GM19463 (cell line): ENCODE results near the gene EFCAB12.
"Not testable (repeated sequence)": the region's sequence is repeated elsewhere in the genome, so short reads cannot be mapped to it uniquely, and the experiment has no call there.

Experiments used
- ATAC-seq: cut with Tn5 transposase; IDR thresholded peaks from one replicate; pipeline ENCODE4 v1.9.1; 2021; ENCODE audit warnings: mild to moderate bottlenecking, moderate library complexity; ENCODE audit not compliant: unreplicated experiment

The EFCAB12 gene

GRCh38 chr3:129399145-129399894 lies 29.1 kb downstream of the EFCAB12 start:
- peak; percentile 87 for ATAC-seq

DNA sequence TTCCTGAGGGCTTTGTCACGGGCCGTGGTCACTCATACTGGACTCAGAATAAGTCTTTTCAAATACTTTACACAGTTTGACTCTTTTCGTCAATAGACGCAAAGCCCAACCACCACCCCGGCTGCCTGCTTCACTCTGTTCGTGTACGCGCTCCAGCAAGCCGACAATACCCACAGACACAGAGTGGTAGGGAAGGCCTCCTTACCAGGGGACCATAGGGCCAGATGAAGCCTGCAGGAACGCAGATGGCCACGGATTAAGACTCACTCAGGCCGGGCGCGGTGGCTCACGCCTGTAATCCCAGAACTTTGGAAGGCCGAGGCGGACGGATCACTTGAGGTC lies 29.7 kb downstream of the EFCAB12 start:
- ATAC-seq: peak; percentile 11

GRCh38 chr3:129393760-129394564 lies 34.5 kb downstream of the EFCAB12 start:
- not testable (repeated sequence) for ATAC-seq

- no peak for ATAC-seq
Observed at GRCh38 chr3:129393271-129393670, 35.2 kb downstream of the EFCAB12 start.

DNA sequence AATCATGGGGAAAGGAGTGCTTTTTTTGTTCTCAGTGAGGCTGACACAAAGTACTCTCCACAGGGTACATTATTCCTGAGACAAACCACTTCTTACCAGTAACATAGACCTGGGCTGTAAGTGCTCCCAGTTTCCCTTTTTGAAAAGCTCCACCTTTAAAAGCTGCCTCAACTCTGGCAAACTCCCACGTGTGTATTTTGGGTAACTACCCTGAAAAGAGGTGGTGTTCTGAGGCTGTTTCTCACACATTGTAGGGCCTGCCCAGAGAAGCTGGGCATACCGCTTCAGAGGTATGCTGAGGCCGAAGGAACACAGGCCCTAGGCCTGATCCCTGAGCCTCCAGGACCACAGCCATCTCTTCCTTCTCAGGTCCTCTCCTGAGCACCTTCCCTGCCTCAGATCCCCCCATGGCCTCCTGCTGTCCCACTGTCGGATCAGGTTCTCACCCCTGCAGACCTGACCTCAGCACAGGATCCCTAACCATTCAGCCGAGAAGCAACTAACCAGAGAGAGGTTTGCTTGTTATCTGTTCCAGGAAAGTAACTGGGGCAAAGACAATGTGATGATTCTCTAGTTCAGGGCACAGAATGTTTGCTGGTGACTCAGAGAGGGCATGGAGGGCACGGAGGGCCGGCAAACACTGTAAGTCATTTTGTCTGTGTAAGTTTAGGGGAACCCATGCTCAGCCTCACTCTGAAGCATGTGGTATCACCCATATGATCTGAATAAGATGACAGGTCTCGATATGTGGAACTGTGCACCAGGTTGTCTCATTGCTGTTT lies 36.1 kb downstream of the EFCAB12 start:
- not testable (repeated sequence) for ATAC-seq

DNA sequence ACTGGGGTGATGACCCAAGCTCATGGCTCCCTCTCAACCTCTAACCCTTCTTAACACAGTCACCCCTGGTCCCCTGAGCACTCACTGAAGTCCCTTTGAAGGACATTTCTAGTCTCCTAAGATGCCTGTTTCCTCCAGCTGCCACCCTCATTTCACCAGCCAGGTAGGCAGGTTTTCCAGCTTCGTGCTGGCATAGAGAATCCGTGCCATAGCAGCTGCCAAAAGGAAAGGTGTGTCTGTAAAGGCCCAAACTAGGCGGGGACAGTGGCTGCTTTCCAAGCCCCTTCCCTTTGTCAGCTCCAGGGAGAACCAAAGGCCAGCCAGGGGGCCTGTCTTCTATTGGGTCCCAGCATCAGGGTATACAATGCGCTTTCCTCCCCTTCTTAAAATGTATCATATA lies 36.9 kb downstream of the EFCAB12 start:
- not testable (repeated sequence) for ATAC-seq

DNA sequence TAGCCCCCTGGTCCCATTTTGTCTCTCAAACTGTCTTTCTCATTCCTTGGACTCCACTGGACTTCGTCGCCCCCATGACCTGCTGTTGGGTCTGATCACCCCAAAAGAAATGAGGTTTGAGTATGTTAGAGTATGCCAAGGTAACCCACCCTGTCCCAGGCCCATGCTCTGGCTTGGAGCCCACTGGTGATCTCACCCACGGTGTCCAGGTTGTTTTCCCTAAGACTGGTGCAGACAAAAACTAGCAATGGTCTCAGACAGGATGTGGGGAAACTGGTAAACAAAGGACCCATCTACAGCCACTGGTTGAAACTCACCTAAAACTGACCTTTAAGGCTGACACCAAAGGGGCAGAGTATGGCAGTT lies 38.9 kb downstream of the EFCAB12 start:
- ATAC-seq: no peak

GRCh38 chr3:129388791-129389571 lies 39.5 kb downstream of the EFCAB12 start:
- ATAC-seq: not testable (repeated sequence)

DNA sequence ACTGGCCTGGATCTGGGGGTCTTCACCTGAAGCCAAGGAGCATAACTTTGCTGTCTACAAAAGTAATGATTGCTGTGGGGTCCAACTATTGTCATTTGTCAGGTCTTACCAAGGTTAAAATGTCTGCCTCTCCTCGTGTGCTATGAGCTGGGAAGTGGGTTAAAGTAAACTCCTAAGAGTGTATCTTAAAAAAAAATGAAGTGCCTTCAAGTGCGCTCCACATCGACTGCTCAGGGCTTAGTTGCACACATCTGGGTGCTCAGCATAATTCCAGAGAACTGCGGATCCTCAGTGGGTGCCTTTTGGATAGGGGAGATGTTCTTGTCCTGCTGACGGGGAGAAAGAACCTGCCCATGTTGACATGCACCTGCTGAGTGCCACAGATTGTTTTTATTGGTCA lies 40.9 kb downstream of the EFCAB12 start:
- ATAC-seq: no peak

DNA sequence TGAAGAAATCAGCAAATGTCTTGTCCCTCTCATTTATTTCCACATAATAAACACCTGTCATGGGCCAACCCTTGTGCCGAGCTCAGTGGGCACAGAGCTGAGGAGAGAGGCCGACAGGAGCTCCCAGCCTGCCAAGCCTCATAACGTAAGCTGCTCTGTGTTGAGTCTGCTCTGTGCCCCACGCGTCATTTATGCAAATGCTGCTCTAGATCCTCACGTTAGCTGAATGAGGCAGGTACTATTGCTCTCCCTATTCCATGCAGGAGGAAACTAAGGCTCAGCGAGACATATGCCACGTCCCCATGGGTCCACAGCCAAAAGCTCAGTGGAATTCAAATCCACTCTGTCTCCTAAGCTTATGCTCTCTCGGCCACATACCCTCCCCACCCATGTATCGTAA lies 41.5 kb downstream of the EFCAB12 start:
- no peak for ATAC-seq

GRCh38 chr3:129385507-129385906 lies 42.9 kb downstream of the EFCAB12 start:
- not testable (repeated sequence) for ATAC-seq

- no peak for ATAC-seq
Observed at GRCh38 chr3:129384594-129385323, 43.7 kb downstream of the EFCAB12 start.

DNA sequence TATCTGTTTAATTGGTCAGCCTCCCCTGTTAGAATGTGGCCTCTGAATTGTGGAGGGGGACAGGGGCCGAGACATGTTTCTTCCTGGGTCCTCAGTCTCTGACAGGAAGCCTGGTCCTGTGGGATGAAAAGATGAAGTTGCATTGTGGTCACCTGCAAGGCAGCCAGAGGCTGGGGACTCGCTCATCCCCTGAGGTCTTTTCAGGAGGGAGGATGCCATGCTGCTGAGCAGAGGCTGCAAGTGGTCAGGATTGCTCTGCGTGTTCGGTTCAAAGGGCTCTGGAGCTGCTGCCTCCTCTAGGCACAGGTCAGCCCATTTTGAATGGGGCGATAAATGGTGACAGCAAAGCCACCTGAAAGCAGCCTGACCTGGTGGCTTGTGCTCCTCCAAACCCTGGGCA lies 44.3 kb downstream of the EFCAB12 start:
- ATAC-seq: not testable (repeated sequence)

DNA sequence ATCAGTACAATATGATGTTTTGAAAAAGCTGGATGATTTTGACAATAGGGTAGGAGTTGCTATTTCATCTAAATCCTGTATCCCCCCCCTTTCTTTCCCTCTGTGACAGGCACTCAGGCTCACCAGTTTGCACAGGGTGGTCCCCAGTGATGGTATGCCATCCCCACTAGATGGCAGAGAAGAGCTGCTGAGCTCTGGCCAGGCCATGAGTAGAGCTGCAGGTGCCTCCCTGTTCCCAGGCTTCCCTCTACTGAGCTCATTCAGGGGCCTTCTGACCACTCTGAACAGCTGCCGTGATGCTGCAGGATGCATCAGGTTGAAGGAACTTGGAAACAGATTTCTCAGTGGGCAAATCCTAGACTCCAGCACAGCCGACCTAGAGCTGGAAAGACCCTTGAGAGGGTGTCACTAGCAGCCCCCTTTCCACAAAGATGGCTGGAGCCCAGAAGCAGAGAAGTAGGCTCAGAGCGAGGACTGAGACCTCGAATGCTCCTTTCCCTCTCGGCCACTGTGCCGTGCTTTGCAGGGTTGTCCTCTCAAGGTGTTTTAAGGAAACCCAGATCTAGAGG lies 45.1 kb downstream of the EFCAB12 start:
- peak; percentile 85 for ATAC-seq

DNA sequence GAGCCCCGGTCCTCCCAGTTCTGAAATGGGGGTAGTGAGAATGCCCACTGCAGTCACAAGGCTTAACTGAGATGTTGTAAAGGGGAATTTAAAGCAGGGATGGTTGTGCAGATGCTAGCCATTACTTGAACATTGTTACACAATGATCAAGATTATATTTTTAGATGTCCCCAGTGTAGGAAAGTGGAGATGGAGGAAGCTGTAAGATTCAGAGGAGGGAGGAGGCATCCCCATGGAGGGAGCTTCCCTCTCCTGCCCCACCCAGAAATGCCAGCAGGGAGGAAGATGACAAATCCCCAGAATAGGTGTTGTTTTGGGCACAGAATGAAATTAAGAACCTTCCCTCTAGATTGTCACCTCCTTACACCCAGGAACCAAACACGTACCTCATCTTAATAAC lies 46.1 kb downstream of the EFCAB12 start:
- ATAC-seq: no peak

DNA sequence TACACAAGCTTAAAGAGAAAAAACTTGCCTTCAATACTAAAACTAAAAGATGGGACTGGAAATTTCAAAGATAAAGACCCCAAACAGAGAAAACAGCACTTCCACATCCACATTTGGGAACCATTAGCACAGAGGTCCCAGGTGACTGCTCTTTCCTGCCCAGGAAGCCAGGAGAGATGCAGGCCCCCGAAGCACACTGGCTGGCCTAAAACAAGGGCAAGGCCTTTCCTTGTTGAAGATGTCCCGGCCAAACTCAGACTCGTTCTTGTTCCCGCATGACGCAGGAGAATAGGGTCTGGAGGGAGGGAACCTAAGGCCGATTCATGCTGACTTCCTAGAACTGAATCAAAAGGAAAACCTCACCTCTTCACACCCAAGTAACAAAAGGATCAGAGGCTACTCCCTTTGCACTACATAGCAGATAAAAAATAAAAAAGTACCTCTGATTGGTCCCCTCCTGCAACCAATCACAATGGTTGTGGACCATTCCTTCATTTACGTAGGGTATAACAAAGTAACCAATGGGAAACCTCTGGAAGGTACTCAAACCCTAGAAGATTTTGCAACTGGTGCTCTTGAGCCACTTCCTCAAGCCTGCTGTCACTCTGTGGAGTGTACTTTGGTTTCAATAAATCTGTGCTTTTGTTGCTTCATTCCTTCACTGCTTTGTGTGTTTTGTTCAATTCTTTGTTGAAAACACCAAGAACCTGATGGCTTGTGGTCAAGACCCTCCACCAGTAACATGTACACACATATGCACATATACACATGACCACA lies 48.7 kb downstream of the EFCAB12 start:
- ATAC-seq: no peak

GRCh38 chr3:129378949-129379348 lies 49.5 kb downstream of the EFCAB12 start:
- ATAC-seq: no peak

- no peak for ATAC-seq
Observed at GRCh38 chr3:129377615-129378014, 50.8 kb downstream of the EFCAB12 start.

- no peak for ATAC-seq
Observed at GRCh38 chr3:129375099-129375498, 53.3 kb downstream of the EFCAB12 start.
